Right renal cortex interstitium (tissue), 3 donors: ENCODE results near the gene METTL1. TPM values are rescaled to one million over a fixed set of nuclear protein-coding genes. Genes with fewer than 3 reads are reported as not detected.
"Not testable (repeated sequence)": the region's sequence is repeated elsewhere in the genome, so short reads cannot be mapped to it uniquely, and the experiment has no call there.

Experiments used
- DNase-seq, 3 donors: peaks; one replicate each; pipeline ENCODE4 v3.0.0-alpha.2; 2013; ENCODE audit warnings: low read depth in 3 of 3, low spot score in 2 of 3
- polyA plus RNA-seq, 3 donors: library from polyadenylated mRNA; unstranded; fragments of 120-200 nt; gene quantifications; one replicate each; pipeline ENCODE4 v1.2.1, GENCODE V29; 2013; ENCODE audit not compliant: insufficient read length in 3 of 3

Gene METTL1
- polyA plus RNA-seq, 3 donors: 31.6 to 33.1 (median 33.0) TPM

DNA sequence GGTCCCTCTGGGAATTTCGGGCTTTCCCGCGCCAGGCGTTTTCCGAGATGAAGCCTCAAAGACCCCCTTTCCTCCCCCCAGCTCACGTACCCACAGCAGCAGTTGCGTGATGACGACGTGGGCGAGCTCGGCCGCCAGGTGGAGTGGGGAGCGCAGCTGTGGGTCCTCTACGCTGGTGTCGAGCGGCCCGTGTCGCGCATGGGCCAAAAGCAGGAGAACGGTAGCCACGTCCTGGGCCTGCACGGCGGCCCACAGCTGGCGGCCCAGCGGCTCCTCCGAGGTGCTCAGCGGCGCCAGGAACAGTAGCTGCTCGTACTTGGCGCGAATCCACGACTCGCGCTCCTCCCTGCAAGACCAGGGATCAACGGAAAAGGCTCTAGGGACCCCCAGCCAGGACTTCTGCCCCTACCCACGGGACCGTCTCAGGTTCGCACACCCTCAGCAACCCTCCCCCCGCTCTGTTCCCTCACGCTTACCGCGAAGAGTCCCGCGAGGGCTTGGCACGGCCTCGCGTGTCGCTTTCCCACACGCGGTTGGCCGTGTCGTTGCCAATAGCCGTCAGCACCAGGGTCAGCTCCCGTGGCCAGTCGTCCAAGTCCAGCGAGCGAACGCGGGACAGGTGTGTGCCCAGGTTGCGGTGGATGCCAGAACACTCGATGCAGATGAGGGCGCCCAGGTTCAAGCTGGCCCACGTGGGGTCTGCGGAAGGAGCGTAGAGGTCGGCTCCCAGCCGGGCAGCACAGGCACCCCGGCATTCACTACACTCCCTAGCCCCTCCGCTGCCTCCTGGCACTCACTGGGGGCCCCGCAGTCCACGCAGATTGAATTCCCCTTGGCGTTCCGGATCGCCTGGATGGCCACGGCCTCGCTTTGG lies 44.8 kb downstream of the METTL1 start:
- DNase-seq: no peak

DNA sequence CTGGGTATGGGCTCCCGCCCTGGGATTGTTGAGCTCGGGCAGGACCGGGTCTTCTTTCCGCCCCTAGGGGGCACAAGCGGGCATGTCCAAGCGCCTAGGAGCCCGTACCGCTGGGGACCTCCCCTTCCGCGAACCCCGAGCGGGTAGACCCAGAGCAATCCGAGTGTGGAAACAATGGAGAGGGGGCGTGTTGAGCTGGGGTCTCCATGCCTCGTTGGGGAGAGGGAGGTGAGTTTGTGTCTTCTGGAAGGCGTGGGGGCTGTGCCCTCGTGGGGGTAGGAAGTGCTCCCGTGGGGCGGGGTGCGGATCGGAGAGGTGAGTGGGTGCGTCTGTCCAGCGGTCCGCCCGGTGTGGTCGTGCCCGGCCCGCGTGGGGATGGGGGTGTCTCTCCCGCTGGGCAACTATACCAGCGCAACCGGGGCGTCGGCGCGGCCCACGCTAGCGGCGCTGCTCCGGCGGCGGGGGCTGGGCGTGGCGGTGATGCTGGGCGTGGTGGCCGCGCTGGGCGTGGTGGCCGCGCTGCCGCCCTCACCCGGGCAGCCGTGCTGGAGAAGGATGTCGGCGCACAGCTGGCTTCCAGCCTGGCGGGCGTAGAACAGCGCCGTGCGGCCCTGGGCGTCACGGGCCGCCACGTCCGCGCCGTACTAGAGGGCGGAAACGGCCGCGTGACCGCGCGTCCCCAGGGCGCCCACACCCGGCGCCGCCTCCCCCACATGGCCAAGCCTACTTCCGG lies 45.6 kb downstream of the METTL1 start:
- DNase-seq: no peak

DNA sequence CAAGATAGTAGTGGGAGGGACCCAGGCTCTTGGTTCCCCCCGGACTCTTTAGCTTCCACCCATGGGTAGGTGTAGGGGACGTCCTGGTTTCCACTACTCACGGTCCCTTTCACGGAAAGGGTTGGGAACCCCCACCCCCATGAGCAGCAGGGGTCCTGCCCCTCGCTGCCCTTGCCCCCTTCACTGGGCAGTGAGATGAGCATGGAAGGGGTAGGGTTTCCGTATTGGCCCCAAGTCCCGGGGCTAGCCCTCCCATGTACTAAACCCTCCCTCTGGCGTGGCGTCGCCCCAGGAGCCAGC lies 46.1 kb downstream of the METTL1 start:
- DNase-seq: no peak

DNA sequence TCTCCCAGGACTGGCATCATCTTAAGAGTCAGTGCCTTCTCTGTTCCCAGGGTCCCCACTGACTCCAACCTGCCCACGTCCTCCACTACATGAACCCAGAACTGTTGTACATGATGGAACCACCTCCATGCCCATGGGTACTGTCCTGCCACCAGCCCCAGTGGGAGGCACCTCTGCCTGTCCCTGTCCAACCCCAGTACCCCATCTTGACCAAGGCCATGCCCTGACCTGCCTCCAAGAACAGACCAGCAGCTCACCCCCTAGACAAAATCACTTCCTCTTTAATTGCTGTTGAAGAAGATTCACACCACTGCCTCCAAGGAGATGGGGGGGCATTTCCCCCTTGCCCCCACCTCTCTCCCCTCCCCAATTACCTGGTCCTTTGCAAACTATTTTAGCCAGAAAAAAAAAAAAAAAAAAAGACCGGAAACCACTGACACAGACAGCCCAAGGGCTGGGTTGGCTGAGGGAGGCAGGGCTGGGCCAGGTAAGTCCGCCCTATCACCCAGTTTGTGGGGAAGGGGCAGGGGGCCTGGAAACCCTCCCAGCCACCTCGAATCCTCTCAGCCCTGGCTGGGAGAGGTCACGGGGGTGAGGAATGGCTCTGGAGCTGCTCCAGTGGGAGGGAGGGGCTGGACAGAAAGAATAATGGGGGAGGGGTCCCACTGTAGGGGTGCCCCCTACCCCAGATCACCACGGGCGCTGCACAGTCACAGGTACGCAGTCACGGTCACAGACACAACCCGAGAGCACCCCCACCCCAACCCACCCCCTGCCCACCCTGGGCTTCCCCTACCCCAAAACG lies 46.8 kb downstream of the METTL1 start:
- DNase-seq: no peak

DNA sequence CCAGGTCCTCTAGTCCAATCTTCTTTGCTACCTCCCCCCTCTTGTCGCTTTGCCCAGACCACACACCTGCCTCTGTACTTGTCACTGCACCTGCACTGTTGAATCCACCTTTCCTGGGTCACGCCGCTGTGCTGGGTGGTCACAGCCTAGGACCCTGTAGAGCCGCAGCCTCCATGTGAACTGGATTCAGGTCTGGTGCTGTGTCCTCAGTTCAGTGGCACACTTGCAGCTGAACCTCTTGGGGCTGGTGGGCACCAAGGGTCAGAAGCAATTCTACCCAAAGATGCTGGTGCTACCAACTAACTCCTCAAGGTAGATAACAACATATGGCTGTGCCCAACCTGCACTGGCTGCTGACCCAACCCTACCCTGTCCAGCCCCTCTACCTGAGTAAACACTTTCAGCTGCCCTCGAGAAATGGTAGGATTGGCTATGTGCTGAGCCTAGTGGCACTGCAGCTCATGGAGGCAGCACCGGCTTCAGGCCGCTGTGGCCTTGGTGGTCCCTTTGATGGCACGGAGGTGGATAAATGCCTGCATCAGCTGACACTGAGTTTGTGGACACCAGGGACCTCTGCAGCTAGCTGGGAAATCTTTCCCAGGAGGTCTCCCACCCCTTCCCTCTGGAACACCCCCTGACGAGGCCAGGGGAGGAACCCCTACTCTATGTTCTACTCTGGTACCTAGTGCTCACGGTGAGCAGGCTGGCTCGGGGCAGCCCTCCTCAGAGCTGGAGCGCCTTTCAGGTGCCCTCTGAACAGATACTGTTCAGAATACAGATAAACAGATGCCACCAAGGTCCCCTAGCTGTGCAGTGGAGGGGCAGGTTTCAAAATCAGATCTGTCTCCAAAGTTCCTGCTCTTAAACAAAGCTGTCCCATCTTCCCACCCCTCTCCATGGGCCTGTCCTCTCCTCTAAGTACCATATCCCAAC lies 47.6 kb downstream of the METTL1 start:
- no peak for DNase-seq

DNA sequence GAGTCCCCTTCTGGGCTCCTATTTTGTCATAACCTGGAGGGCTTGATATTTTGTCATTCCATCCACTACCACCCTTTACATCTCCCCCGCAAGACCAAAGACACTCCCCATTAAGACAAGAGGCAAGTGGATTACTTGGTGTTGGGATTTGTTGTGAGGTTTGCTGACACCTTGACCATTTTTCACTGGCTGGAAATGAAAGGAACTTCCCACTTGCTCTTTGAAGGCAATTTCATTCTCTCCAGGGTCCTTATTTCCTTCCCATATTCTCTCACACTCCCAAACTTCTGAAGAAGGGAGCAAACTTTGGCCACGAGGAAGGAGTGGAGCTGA lies 48.3 kb downstream of the METTL1 start:
- DNase-seq: no peak

DNA sequence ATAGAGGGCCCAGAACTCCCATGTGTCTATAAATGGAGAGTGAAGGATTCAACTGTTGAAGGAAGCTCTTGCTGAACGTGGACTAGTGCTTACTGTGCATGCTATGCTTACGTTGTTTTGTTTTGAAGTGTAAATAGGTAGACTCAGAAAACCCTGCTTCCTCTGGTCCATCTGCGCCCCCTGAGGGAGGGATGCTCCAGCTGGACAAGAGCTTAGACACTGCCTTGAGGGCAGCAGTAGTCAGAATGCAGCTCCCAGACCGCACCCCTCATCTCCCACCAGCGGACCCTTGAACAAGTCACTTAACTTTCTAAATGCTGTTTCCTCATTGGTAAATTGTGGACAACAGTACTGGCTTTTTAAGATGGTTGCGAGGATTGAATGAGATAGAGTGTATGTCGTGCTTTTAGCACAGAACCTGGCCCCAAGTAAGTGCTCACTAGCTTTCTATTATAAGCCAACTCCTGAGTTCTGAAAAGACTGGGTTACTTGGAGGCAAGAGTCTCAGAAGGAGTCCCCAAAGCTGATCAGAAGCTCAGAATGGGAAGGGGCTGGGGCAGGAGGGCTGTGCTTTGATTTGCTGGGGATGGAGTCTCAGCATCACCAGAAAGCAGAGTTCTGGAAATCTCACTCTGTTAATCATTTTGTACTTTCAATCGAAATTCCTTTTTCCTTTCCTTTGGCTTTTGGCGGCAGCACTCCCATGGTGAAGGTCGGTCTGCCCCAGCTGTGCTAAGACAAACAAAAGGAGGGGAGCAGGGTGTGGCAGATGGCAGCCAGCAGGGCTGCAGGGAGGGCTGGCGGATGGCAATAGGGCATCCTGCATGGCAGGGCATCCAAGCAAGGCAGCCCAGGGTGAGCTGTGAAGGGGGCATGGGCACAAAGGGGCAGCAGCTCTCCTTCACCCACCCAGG lies 48.9 kb downstream of the METTL1 start:
- no peak for DNase-seq

DNA sequence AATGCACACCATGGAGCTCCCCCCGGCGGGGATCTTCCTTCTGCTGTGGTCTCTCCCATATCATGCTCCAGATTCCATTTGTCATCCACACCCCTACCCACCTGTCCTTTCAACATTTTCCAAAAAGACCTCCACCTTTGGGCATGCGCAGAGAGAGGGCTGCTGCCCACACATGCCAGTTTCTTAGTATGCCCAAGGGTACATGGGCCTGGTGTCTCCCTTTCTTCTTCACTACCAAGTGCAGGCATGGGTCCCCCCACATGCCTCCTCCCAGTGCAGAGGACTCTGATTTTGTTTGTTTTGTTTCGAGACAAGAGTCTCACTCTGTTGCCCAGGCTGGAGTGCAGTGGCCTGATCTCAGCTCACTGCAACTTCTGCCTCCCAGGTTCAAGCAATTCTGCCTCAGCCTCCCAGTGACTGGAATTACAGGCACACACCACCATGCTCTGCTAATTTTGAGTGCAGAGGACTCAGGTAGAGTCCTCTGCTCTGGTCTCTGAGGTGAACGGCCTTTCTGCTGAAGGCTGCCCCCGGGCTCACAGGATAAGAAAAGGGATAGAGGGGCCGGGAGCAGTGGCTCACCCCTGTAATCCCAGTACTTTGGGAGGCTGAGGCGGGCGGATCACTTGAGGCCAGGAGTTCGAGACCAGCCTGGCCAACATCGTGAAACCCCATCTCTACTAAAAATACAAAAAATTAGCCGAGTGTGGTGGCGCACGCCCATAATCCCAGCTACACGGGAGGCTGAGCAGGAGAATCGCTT lies 49.9 kb downstream of the METTL1 start:
- not testable (repeated sequence) for DNase-seq

DNA sequence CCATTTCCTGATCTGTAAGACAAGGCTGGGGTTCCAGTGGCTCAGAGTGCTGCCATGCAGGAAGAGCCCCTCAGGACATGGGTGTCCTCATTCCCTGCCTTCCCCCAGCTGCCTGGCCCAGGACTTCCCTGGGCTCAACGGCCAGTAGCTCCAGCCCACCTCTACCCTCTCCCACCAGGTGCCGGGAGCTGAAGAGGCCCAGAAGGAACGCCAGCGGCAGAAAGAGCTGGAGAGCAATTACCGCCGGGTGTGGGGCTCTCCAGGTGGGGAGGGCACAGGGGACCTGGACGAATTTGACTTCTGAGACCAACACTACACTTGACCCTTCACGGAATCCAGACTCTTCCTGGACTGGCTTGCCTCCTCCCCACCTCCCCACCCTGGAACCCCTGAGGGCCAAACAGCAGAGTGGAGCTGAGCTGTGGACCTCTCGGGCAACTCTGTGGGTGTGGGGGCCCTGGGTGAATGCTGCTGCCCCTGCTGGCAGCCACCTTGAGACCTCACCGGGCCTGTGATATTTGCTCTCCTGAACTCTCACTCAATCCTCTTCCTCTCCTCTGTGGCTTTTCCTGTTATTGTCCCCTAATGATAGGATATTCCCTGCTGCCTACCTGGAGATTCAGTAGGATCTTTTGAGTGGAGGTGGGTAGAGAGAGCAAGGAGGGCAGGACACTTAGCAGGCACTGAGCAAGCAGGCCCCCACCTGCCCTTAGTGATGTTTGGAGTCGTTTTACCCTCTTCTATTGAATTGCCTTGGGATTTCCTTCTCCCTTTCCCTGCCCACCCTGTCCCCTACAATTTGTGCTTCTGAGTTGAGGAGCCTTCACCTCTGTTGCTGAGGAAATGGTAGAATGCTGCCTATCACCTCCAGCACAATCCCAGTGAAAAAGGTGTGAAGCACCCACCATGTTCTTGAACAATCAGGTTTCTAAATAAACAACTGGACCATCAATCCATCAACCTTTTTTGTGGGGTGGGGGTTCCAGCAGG lies 51.0 kb downstream of the METTL1 start:
- no peak for DNase-seq

DNA sequence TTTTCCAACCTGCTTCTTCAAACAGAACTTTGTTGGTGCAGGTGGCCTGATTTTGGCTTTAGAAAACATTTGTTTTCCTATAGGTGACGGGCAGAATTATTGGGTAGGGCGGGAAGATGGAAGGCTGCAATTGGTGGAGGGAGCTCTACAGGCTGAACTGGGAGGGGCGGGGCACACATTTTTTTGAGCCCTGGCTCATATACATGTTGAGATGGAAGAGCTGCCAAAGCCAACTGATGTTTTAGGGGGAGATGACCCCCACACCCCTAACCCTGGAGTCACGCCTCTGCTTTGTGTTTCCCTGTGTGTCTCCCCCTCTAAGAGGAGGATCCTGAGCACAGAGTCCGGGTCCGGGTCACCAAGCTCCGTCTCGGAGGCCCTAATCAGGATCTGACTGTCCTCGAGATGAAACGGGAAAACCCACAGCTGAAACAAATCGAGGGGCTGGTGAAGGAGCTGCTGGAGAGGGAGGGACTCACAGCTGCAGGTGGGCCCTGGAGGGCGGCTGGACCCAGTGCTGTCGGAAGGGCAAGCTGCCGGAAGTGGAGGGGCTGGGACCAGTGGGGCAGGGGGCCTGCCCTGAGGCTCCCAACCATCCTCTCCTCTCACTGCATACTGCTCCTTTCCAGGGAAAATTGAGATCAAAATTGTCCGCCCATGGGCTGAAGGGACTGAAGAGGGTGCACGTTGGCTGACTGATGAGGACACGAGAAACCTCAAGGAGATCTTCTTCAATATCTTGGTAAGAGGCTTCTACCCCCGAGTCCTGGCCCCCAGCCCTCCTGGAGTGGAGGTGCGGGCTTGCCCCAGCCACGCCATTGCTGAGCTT lies 51.9 kb downstream of the METTL1 start:
- DNase-seq: no peak

DNA sequence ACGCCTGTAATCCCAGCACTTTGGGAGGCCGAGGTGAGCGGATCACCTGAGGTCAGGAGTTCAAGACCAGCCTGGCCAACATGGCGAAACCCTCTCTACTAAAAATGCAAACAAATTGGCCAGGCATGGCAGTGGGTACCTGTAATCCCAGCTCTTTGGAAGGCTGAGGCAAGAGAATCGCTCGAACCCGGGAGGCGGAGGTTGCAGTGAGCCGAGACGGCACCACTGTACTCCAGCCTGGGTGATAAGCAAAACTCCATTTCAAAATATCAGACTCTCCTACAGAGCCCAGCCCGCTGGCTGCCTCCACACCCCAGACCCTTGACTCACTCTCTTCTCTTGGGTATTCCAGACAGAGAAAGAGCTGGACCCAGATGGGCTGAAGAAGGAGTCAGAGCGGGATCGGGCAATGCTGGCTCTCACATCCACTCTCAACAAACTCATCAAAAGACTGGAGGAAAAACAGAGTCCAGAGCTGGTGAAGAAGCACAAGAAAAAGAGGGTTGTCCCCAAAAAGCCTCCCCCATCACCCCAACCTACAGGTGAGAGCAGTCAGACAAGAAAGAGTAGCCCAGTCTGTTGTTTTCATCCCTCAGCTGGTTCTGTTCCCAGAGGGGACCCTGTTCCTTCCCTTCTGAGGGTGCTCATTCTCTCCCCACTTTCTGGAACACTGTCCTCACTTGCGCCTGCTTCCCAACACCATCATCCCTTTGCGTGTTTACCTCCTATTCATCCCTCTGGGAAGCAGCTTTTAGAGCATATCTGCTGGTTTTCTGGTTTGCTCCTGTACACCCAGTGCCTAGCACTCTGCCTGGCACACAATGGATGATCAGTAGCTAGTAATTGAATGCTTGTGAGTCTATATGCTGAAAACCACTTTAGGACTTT lies 53.0 kb downstream of the METTL1 start:
- DNase-seq: no peak

Other genes starting within 250 kb of the METTL1 start
- 10 to 100 TPM; 36.8 to 44.8 (median 41.6) TPM for gene MBD6, start 249.3 kb downstream of the METTL1 start, polyA plus RNA-seq
- 100 to 1,000 TPM; 163 to 179 (median 165) TPM for gene DCTN2, start 224.9 kb downstream of the METTL1 start, polyA plus RNA-seq
- under 1 TPM; 0.31 to 0.39 (median 0.32) TPM for gene KIF5A, start 222.1 kb downstream of the METTL1 start, polyA plus RNA-seq
- gene PIP4K2C, start 180.9 kb downstream of the METTL1 start, polyA plus RNA-seq: 10 to 100 TPM; 43.6 to 47.5 (median 44.8) TPM
- gene DTX3, start 167.3 kb downstream of the METTL1 start, polyA plus RNA-seq: 10 to 100 TPM; 44.4 to 51.8 (median 47.0) TPM
- 10 to 100 TPM; 26.7 to 31.4 (median 27.8) TPM for gene ARHGEF25, start 160.7 kb downstream of the METTL1 start, polyA plus RNA-seq
- gene B4GALNT1, start 138.9 kb downstream of the METTL1 start, polyA plus RNA-seq: under 1 TPM; 0.37 to 0.75 (median 0.64) TPM
- gene OS9, start 78.0 kb downstream of the METTL1 start, polyA plus RNA-seq: 100 to 1,000 TPM; 225 to 234 (median 233) TPM
- 1 to 10 TPM in 2 of 3 donors, under 1 TPM in 1; 0.68 to 1.9 (median 1.2) TPM for gene AGAP2, start 33.4 kb downstream of the METTL1 start, polyA plus RNA-seq
- gene TSPAN31, start 27.1 kb downstream of the METTL1 start, polyA plus RNA-seq: 100 to 1,000 TPM in 2 of 3 donors, 10 to 100 TPM in 1; 97.4 to 110 (median 109) TPM
- gene CDK4, start 19.8 kb downstream of the METTL1 start, polyA plus RNA-seq: 100 to 1,000 TPM; 219 to 251 (median 232) TPM
- gene MARCHF9, start 17.0 kb downstream of the METTL1 start, polyA plus RNA-seq: 10 to 100 TPM; 15.6 to 18.0 (median 15.6) TPM
- gene CYP27B1, start 5.0 kb downstream of the METTL1 start, polyA plus RNA-seq: 1 to 10 TPM in 1 of 3 donors, under 1 TPM in 2; 0.80 to 1.0 (median 0.82) TPM
- gene EEF1AKMT3, start 509 bp upstream of the METTL1 start, polyA plus RNA-seq: 10 to 100 TPM; 10.1 to 12.5 (median 11.7) TPM
- gene TSFM, start 10.7 kb upstream of the METTL1 start, polyA plus RNA-seq: 10 to 100 TPM; 36.3 to 45.5 (median 42.2) TPM
- gene AVIL, start 46.6 kb upstream of the METTL1 start, polyA plus RNA-seq: 1 to 10 TPM; 7.3 to 7.7 (median 7.4) TPM
- gene CTDSP2, start 74.6 kb upstream of the METTL1 start, polyA plus RNA-seq: 100 to 1,000 TPM; 258 to 263 (median 262) TPM
- 10 to 100 TPM in 2 of 3 donors, 1 to 10 TPM in 1; 8.5 to 13.3 (median 12.8) TPM for gene ATP23, start 169.5 kb upstream of the METTL1 start, polyA plus RNA-seq